BJ (cell line): Measurements from ENCODE around the gene IGSF22. TPM values are rescaled to one million over a fixed set of nuclear protein-coding genes. Genes with fewer than 3 reads are reported as not detected.
"Not testable (repeated sequence)": the region's sequence is repeated elsewhere in the genome, so short reads cannot be mapped to it uniquely, and the experiment has no call there.

Experiments used
- CTCF ChIA-PET: fragments of 350-600 bp; formaldehyde crosslinking; extraction: SDS; loops from one replicate; lab custom pipeline; 2021; ENCODE audit warnings: antibody characterized with exemption, inconsistent platforms; lab: Yijun Ruan, JAX
- POLR2A ChIA-PET: fragments of 300-600 bp; sonication (Branson Sonifier 250); formaldehyde crosslinking; extraction: SDS; loops from one replicate; lab custom pipeline; 2021; ENCODE audit warnings: antibody characterized with exemption; lab: Charles Lee
- DNase-seq: peaks from one replicate; pipeline ENCODE4 v3.0.0-alpha.2; 2011; ENCODE audit warnings: low read depth
- H3K27me3 ChIP-seq: 2 replicates; pipeline ENCODE4 v1.6.0; 2011; ENCODE audit warnings: low read length; ENCODE audit not compliant: control insufficient read depth, insufficient read depth
- H3K36me3 ChIP-seq: 2 replicates; pipeline ENCODE4 v1.5.1; 2011; ENCODE audit warnings: low read length; ENCODE audit not compliant: control insufficient read depth, insufficient read depth
- H3K4me3 ChIP-seq: 2 replicates; pipeline ENCODE4 v1.5.1; 2011; ENCODE audit warnings: low read depth, mild to moderate bottlenecking, control low read depth, low read length
- CTCF ChIP-seq: IDR thresholded peaks from 2 replicates; pipeline ENCODE4 v1.5.1; 2011; ENCODE audit warnings: low read depth, mild to moderate bottlenecking, control low read depth, inconsistent platforms, low read length, moderate library complexity; ENCODE audit not compliant: insufficient read depth
- polyA plus RNA-seq: library from polyadenylated mRNA; depleted of rRNA; stranded (reverse); fragments of >200 nt; gene quantifications from 2 replicates; pipeline ENCODE4 v1.2.3, GENCODE V29; 2011

The IGSF22 gene
- polyA plus RNA-seq, 1 experiment = 0.15 TPM

- POLR2A ChIA-PET = no interaction called here
These were observed 32.8 kb downstream of the IGSF22 start for GRCh38 chr11:18692941-18693760.

GRCh38 chr11:18691467-18692140 lies 34.4 kb downstream of the IGSF22 start:
- DNase-seq, H3K27me3 ChIP-seq, H3K4me3 ChIP-seq, H3K36me3 ChIP-seq, POLR2A ChIA-PET, CTCF ChIA-PET: not testable (repeated sequence)

More at GRCh38 chr11:18692941-18693760, 32.8 kb downstream of the IGSF22 start:
- no peak overlapping the region for H3K4me3 ChIP-seq
- DNase-seq = no peak
- no peaks in the 10 kb centered on the region for H3K27me3 ChIP-seq
- TF ChIP-seq CTCF = no peak
- H3K36me3 ChIP-seq = no peaks in the 10 kb centered on the region
- CTCF ChIA-PET = no interaction called here

- Histone ChIP-seq H3K4me3 (no peak overlapping the region), H3K27me3 (no peaks in the 10 kb centered on the region), H3K36me3 (no peaks in the 10 kb centered on the region)
- DNase-seq = no peak
- TF ChIP-seq CTCF = no peak
- ChIA-PET CTCF (no interaction called here), POLR2A (no interaction called here)
These were observed 41.7 kb downstream of the IGSF22 start for GRCh38 chr11:18684267-18684666.

- no peaks in the 10 kb centered on the region for H3K27me3 ChIP-seq
- no peak for DNase-seq
- ChIA-PET POLR2A (no interaction called here), CTCF (no interaction called here)
- H3K36me3 ChIP-seq = no peaks in the 10 kb centered on the region
- H3K4me3 ChIP-seq = no peak overlapping the region
- no peak for TF ChIP-seq CTCF
These were observed 43.5 kb downstream of the IGSF22 start for GRCh38 chr11:18682466-18682865.

- CTCF ChIA-PET, POLR2A ChIA-PET, H3K27me3 ChIP-seq, H3K36me3 ChIP-seq, H3K4me3 ChIP-seq, DNase-seq: not testable (repeated sequence)
These were observed 44.0 kb downstream of the IGSF22 start for GRCh38 chr11:18681949-18682348.

GRCh38 chr11:18677560-18677959 lies 48.4 kb downstream of the IGSF22 start:
- TF ChIP-seq CTCF = no peak
- Histone ChIP-seq H3K27me3 (no peaks in the 10 kb centered on the region), H3K36me3 (no peaks in the 10 kb centered on the region), H3K4me3 (no peak overlapping the region)
- ChIA-PET POLR2A (no interaction called here), CTCF (no interaction called here)
- DNase-seq = no peak
